Neural crest cell (in vitro differentiated cells): ENCODE measurements around the gene C11orf65. TPM values are rescaled to one million over a fixed set of nuclear protein-coding genes. Genes with fewer than 3 reads are reported as not detected.
"Not testable (repeated sequence)": the region's sequence is repeated elsewhere in the genome, so short reads cannot be mapped to it uniquely, and the experiment has no call there.

ENCODE experiments used
- DNase-seq: peaks from one replicate; pipeline ENCODE4 v3.0.0; 2021; ENCODE audit warnings: low read depth, mixed read lengths, low spot score
- H3K27ac Mint-ChIP-seq: one replicate; pipeline ENCODE4 v1.8.0; 2021; ENCODE audit warnings: mild to moderate bottlenecking, mixed read lengths; ENCODE audit not compliant: unreplicated experiment
- H3K27me3 Mint-ChIP-seq: 2 replicates; pipeline ENCODE4 v1.8.0; 2021; ENCODE audit warnings: low read depth, mild to moderate bottlenecking, mixed read lengths
- H3K36me3 Mint-ChIP-seq: 2 replicates; pipeline ENCODE4 v1.8.0; 2021; ENCODE audit warnings: low read depth, mild to moderate bottlenecking, mixed read lengths
- H3K4me1 Mint-ChIP-seq: 2 replicates; pipeline ENCODE4 v1.8.0; 2021; ENCODE audit warnings: mixed read lengths
- H3K4me3 Mint-ChIP-seq: one replicate; pipeline ENCODE4 v1.8.0; 2021; ENCODE audit warnings: mild to moderate bottlenecking, mixed read lengths
- H3K9me3 Mint-ChIP-seq: 2 replicates; pipeline ENCODE4 v1.8.0; 2021; ENCODE audit warnings: mixed read lengths
- CTCF ChIP-seq: fragments of 200-600 bp; sonication (generic); conservative IDR thresholded peaks from 2 replicates; pipeline ENCODE4 v1.5.0; 2021; ENCODE audit warnings: antibody characterized with exemption, mild to moderate bottlenecking
- total RNA-seq: library from RNA; stranded (reverse); gene quantifications from 2 replicates; pipeline ENCODE4 v1.2.1, GENCODE V29; 2021

C11orf65 gene
- total RNA-seq, 1 donor from 2014 or later: 1.1 TPM

GRCh38 chr11:108405706-108406105 lies 61.6 kb downstream of the C11orf65 start:
- Mint-ChIP-seq H3K9me3 (no peaks in the 10 kb centered on the region), H3K4me3 (no peak overlapping the region), H3K36me3 (no peaks in the 10 kb centered on the region), H3K27ac (no peak overlapping the region), H3K27me3 (no peaks in the 10 kb centered on the region), H3K4me1 (no peaks in the 10 kb centered on the region)
- no peak for DNase-seq
- no peak for TF ChIP-seq CTCF

- DNase-seq: no peak
- Mint-ChIP-seq H3K27me3 (no peaks in the 10 kb centered on the region), H3K27ac (no peak overlapping the region), H3K9me3 (no peaks in the 10 kb centered on the region), H3K4me1 (no peaks in the 10 kb centered on the region), H3K36me3 (no peaks in the 10 kb centered on the region), H3K4me3 (no peak overlapping the region)
- no peak for TF ChIP-seq CTCF
Observed at GRCh38 chr11:108403052-108403451, 64.3 kb downstream of the C11orf65 start.

DNA sequence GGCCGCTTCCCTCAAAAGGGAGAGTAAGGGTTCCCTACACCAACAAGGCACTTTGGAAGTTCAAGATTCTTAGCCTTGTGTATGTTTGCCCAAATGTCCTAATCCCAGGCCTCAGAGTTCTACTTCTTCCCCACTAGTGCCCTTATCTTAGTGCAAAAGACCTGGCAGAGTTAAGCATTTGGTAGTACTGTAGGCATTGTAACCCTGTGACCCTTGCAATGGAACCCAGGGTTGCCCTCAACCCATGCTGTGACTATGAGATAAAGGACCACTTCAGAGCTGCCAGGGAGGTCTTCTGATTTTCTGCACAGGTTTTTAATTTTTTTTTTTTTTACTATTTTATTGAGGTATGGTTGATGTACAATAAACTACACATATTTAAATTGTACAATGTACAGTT lies 65.1 kb downstream of the C11orf65 start:
- no peaks in the 10 kb centered on the region for H3K27me3 Mint-ChIP-seq
- H3K4me1 Mint-ChIP-seq: no peaks in the 10 kb centered on the region
- DNase-seq: no peak
- H3K36me3 Mint-ChIP-seq: no peaks in the 10 kb centered on the region
- no peak for TF ChIP-seq CTCF
- H3K27ac Mint-ChIP-seq: no peak overlapping the region
- H3K9me3 Mint-ChIP-seq: no peaks in the 10 kb centered on the region
- no peak overlapping the region for H3K4me3 Mint-ChIP-seq

DNA sequence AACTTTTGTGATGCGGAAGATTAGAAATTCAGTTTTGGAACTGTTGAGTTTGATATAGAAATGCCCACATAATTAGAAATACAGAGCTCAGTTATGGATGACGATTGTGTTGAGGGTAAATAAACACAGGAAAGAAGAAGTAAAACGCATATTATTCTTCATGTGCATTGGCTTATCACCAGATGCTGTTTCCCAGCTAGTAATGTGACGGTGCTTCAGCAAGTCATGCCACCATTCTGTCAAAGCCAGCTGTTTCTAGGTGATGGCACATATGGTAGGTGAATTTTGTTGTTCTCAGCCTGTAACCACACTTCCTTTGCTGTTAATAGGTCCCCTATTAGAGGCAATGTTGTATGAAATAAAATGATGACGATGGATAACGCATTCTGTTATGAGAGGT lies 68.9 kb downstream of the C11orf65 start:
- Mint-ChIP-seq H3K4me3 (no peak overlapping the region), H3K9me3 (no peaks in the 10 kb centered on the region), H3K27ac (no peak overlapping the region), H3K4me1 (no peaks in the 10 kb centered on the region), H3K27me3 (no peaks in the 10 kb centered on the region), H3K36me3 (no peaks in the 10 kb centered on the region)
- TF ChIP-seq CTCF: no peak
- no peak for DNase-seq

DNA sequence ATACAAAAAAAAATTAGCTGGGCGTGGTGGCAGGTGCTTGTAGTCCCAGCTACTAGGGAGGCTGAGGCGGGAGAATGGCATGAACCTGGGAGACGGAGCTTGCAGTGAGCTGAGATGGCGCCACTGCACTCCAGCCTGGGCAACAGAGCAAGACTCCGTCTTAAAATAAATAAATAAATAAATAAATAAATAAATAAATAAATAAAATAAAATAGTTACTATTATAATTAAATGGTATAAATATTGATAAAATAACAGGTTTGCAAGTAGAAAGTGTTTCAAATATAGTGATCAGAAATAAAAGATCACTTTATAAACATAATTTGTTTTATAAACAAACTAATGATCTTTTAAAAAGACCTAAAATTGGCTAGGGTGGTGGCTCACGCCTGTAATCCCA lies 70.7 kb downstream of the C11orf65 start:
- H3K4me3 Mint-ChIP-seq, H3K36me3 Mint-ChIP-seq, H3K9me3 Mint-ChIP-seq, H3K27me3 Mint-ChIP-seq, H3K4me1 Mint-ChIP-seq, DNase-seq, H3K27ac Mint-ChIP-seq: not testable (repeated sequence)

DNA sequence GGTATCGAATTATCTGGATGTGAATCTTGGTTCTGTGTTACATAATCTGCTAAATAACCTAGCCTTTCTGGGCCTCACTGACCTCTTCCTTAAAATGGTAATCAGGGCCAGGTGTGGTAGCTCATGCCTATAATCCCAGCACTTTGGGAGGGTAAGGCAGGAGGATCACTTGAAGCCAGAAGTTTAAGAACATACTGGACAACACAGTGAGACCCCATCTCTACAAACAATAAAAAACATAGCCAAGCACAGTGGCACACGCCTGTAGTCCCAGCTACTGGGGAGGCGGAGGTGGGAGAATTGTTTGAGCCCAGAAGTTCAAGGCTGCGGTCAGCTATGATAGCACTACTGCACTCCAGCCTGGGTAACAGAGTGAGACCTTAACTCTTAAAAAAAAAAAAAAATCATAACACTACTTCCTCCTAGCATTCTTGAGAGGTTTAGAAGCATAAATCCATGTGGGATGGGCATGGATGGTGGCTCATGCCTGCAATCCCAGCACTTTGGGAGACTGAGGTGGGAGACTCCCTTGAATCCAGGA lies 72.5 kb downstream of the C11orf65 start:
- no peak for TF ChIP-seq CTCF
- H3K9me3 Mint-ChIP-seq: no peaks in the 10 kb centered on the region
- no peak for DNase-seq
- H3K36me3 Mint-ChIP-seq: no peaks in the 10 kb centered on the region
- H3K27me3 Mint-ChIP-seq: no peaks in the 10 kb centered on the region
- H3K4me3 Mint-ChIP-seq: no peak overlapping the region
- no peaks in the 10 kb centered on the region for H3K4me1 Mint-ChIP-seq
- no peak overlapping the region for H3K27ac Mint-ChIP-seq
